LNCAP (cell line): ENCODE results near the gene ST3GAL6.

Experiments used
- TF ChIP-seq, protein P1 (sequence below): fragments of 450-650 bp; IDR thresholded peaks from 2 replicates; pipeline ENCODE4 v1.5.1; 2017; ENCODE audit warnings: mild to moderate bottlenecking

The ST3GAL6 gene

GRCh38 chr3:98796334-98796733, 33.2 kb downstream of the ST3GAL6 start:
- TF ChIP-seq, protein P1, sequence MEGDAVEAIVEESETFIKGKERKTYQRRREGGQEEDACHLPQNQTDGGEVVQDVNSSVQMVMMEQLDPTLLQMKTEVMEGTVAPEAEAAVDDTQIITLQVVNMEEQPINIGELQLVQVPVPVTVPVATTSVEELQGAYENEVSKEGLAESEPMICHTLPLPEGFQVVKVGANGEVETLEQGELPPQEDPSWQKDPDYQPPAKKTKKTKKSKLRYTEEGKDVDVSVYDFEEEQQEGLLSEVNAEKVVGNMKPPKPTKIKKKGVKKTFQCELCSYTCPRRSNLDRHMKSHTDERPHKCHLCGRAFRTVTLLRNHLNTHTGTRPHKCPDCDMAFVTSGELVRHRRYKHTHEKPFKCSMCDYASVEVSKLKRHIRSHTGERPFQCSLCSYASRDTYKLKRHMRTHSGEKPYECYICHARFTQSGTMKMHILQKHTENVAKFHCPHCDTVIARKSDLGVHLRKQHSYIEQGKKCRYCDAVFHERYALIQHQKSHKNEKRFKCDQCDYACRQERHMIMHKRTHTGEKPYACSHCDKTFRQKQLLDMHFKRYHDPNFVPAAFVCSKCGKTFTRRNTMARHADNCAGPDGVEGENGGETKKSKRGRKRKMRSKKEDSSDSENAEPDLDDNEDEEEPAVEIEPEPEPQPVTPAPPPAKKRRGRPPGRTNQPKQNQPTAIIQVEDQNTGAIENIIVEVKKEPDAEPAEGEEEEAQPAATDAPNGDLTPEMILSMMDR = no peak

GRCh38 chr3:98797905-98798304, 34.8 kb downstream of the ST3GAL6 start:
- TF ChIP-seq, protein P1 = no peak

- TF ChIP-seq, protein P1 = peak; percentile 29; the same call in 1 of the 2 replicates
Observed at GRCh38 chr3:98798820-98799219, 35.7 kb downstream of the ST3GAL6 start.

GRCh38 chr3:98799479-98799878, 36.3 kb downstream of the ST3GAL6 start:
- TF ChIP-seq, protein P1 = no peak

GRCh38 chr3:98800401-98800800, 37.3 kb downstream of the ST3GAL6 start:
- TF ChIP-seq, protein P1 = no peak

GRCh38 chr3:98801043-98801747, 38.1 kb downstream of the ST3GAL6 start:
- TF ChIP-seq, protein P1 = no peak

GRCh38 chr3:98805571-98805970, 42.4 kb downstream of the ST3GAL6 start:
- TF ChIP-seq, protein P1 = no peak

- TF ChIP-seq, protein P1 = no peak
Observed at GRCh38 chr3:98806521-98806920, 43.4 kb downstream of the ST3GAL6 start.
